ENCODE results near the gene SMIM12. TPM values are rescaled to one million over a fixed set of nuclear protein-coding genes. Genes with fewer than 3 reads are reported as not detected.
"Not testable (repeated sequence)": the region's sequence is repeated elsewhere in the genome, so short reads cannot be mapped to it uniquely, and the experiment has no call there.

SMIM12 gene
- total RNA-seq, 1 experiment from 2014 or later, result 35.8 TPM

DNA sequence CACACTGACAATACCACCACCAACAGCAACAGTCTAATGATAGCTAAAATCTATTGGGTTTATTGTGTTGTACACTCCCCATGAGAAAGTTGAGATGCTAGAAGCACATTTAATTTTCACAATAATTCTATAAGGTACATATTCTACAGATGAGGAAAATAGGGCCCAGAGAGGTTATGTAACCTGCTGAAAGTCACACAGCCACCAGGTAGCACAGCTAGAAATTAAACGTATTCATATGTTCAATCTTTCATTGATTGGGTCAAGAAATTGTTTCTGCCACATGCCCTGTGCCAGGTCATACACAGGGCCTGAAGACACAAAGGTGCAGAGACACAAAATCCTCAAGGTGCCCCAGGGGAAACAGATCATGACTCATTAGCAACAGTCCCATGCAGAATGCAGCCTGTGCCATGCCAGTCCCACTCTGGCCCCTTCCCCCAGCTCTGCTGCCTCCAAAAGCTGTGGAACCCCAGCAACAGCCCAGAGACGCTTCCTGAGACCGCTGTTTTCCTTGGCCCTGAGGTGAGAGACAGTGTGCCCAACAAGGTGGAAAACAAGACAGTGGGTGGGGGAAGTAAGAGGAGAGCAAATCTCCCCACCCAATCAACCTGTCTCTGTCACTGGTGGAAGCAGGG is 34.6 kb downstream of the SMIM12 start:
- Mint-ChIP-seq H3K4me3 (ENCODE audit: low read depth, unreplicated experiment) (no peak overlapping the region), H3K27ac (ENCODE audit: unreplicated experiment) (no peak overlapping the region), H3K4me1 (ENCODE audit: low read depth, unreplicated experiment) (peaks cover 8% of the 10 kb centered on the region), H3K36me3 (ENCODE audit: insufficient read depth, unreplicated experiment) (no peaks in the 10 kb centered on the region), H3K9me3 (ENCODE audit: low read depth, unreplicated experiment) (no peaks in the 10 kb centered on the region), H3K27me3 (ENCODE audit: unreplicated experiment) (no peaks in the 10 kb centered on the region)
- CTCF ChIA-PET, result interaction anchor here (0.6 kb wide), 1 partner anchor 102 kb away, joined by 7 read pairs; no protein-coding TSS in a partner anchor
- no peak for DNase-seq
- intact Hi-C loops (cut with micrococcal nuclease; ENCODE audit: unreplicated experiment), result no loop called here
- no TSS peak for BruUV-seq (replicated peaks)
- TF ChIP-seq, protein P1, sequence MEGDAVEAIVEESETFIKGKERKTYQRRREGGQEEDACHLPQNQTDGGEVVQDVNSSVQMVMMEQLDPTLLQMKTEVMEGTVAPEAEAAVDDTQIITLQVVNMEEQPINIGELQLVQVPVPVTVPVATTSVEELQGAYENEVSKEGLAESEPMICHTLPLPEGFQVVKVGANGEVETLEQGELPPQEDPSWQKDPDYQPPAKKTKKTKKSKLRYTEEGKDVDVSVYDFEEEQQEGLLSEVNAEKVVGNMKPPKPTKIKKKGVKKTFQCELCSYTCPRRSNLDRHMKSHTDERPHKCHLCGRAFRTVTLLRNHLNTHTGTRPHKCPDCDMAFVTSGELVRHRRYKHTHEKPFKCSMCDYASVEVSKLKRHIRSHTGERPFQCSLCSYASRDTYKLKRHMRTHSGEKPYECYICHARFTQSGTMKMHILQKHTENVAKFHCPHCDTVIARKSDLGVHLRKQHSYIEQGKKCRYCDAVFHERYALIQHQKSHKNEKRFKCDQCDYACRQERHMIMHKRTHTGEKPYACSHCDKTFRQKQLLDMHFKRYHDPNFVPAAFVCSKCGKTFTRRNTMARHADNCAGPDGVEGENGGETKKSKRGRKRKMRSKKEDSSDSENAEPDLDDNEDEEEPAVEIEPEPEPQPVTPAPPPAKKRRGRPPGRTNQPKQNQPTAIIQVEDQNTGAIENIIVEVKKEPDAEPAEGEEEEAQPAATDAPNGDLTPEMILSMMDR (IDR thresholded peaks at IDR 0.05; ENCODE audit: unreplicated experiment), result no peak

DNA sequence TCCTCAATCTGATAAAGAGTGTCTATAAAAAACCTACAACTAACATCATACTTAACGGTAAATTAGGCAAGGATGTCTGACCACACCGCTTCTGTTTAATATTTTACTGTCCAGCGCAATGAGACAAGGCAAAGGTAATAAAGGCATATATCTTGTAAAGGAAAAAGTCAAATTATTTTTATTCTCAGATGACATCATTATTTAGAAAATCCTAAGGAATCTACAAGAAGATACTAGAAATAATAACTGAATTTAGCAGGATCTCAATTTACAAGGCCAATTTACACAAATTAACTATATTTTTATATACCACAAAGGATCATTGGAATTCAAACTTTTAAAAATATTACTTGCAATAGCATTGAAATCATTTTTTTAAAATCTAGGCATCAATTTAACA is 37.3 kb downstream of the SMIM12 start:
- no TSS peak for BruUV-seq (replicated peaks)
- peaks cover 8% of the 10 kb centered on the region for H3K4me1 Mint-ChIP-seq (ENCODE audit: low read depth, unreplicated experiment)
- TF ChIP-seq, protein P1 (IDR thresholded peaks at IDR 0.05; ENCODE audit: unreplicated experiment), result no peak
- no peak overlapping the region for H3K4me3 Mint-ChIP-seq (ENCODE audit: low read depth, unreplicated experiment)
- H3K9me3 Mint-ChIP-seq (ENCODE audit: low read depth, unreplicated experiment), result no peaks in the 10 kb centered on the region
- H3K36me3 Mint-ChIP-seq (ENCODE audit: insufficient read depth, unreplicated experiment), result no peaks in the 10 kb centered on the region
- no peak overlapping the region for H3K27ac Mint-ChIP-seq (ENCODE audit: unreplicated experiment)
- intact Hi-C loops (cut with micrococcal nuclease; ENCODE audit: unreplicated experiment), result no loop called here
- CTCF ChIA-PET, result no interaction called here
- H3K27me3 Mint-ChIP-seq (ENCODE audit: unreplicated experiment), result no peaks in the 10 kb centered on the region
- no peak for DNase-seq

DNA sequence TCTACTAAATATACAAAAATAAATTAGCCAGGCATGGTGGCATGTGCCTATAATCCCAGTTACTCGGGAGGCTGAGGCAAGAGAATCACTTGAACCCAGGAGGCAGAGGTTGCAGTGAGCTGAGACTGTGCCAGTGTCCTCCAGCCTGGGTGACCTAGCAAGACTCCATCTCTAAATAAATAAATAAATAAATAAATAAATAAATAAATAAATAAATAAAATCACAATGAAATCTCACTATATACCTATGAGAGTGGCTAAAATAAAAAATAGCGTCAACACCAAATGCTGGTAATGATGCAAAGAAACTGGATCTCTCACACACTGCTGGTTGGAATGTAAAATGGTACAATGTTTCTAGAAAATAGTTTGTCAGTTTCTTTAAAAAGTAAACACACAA is 40.7 kb downstream of the SMIM12 start:
- not testable (repeated sequence) for BruUV-seq (replicated peaks); H3K4me3 Mint-ChIP-seq (ENCODE audit: low read depth, unreplicated experiment)

DNA sequence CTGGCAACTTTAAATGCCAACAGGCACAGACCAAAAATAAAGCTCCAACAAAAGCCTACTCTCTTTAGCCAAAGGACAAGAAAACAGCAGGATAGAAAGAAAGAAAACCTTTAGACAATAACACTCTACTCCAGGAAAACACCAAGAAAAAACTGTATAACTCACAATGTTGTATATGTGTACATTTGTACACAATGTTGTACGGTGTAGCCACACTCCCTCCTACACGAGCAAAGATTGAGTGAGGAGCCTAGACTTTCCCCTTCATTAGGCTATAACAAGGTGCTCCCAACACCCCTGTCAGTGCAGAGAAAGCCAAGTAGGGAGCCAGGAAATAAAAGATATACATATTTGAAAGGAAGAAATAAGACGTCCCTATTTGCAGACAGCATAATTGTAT is 42.8 kb downstream of the SMIM12 start:
- no peaks in the 10 kb centered on the region for H3K36me3 Mint-ChIP-seq (ENCODE audit: insufficient read depth, unreplicated experiment)
- intact Hi-C loops (cut with micrococcal nuclease; ENCODE audit: unreplicated experiment), result no loop called here
- BruUV-seq (replicated peaks), result no TSS peak
- no peaks in the 10 kb centered on the region for H3K4me1 Mint-ChIP-seq (ENCODE audit: low read depth, unreplicated experiment)
- no peak for DNase-seq
- no peak overlapping the region for H3K4me3 Mint-ChIP-seq (ENCODE audit: low read depth, unreplicated experiment)
- no peaks in the 10 kb centered on the region for H3K9me3 Mint-ChIP-seq (ENCODE audit: low read depth, unreplicated experiment)
- CTCF ChIA-PET, result no interaction called here
- no peaks in the 10 kb centered on the region for H3K27me3 Mint-ChIP-seq (ENCODE audit: unreplicated experiment)
- no peak overlapping the region for H3K27ac Mint-ChIP-seq (ENCODE audit: unreplicated experiment)
- TF ChIP-seq, protein P1 (IDR thresholded peaks at IDR 0.05; ENCODE audit: unreplicated experiment), result no peak

More for the DNA sequence above, 40.7 kb downstream of the SMIM12 start:
- H3K9me3 Mint-ChIP-seq (ENCODE audit: low read depth, unreplicated experiment); CTCF ChIA-PET; H3K4me1 Mint-ChIP-seq (ENCODE audit: low read depth, unreplicated experiment); DNase-seq; H3K36me3 Mint-ChIP-seq (ENCODE audit: insufficient read depth, unreplicated experiment); H3K27ac Mint-ChIP-seq (ENCODE audit: unreplicated experiment); H3K27me3 Mint-ChIP-seq (ENCODE audit: unreplicated experiment); intact Hi-C loops (cut with micrococcal nuclease; ENCODE audit: unreplicated experiment): not testable (repeated sequence)

DNA sequence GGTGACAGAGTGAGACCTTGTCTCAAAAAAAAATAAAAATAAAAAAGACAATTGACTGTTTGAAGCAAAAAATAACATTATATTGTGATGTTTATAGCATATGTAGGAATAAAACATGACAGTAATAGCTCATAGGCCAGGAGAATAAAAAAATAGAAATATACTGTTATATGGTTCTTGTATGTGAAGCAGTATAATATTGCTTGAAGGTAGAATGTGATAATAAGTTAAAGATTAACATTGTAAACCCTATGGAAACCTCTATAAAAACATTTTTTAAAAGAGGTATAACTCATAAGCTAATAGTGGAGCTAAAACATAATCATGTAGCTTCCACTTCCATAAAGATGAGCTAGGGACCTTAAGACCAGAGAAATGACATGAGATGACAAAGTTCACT is 43.2 kb downstream of the SMIM12 start:
- no peak overlapping the region for H3K27ac Mint-ChIP-seq (ENCODE audit: unreplicated experiment)
- TF ChIP-seq, protein P1 (IDR thresholded peaks at IDR 0.05; ENCODE audit: unreplicated experiment), result no peak
- DNase-seq, result no peak
- CTCF ChIA-PET, result no interaction called here
- no peak overlapping the region for H3K4me3 Mint-ChIP-seq (ENCODE audit: low read depth, unreplicated experiment)
- H3K9me3 Mint-ChIP-seq (ENCODE audit: low read depth, unreplicated experiment), result no peaks in the 10 kb centered on the region
- H3K36me3 Mint-ChIP-seq (ENCODE audit: insufficient read depth, unreplicated experiment), result no peaks in the 10 kb centered on the region
- intact Hi-C loops (cut with micrococcal nuclease; ENCODE audit: unreplicated experiment), result no loop called here
- BruUV-seq (replicated peaks), result no TSS peak
- H3K27me3 Mint-ChIP-seq (ENCODE audit: unreplicated experiment), result no peaks in the 10 kb centered on the region
- no peaks in the 10 kb centered on the region for H3K4me1 Mint-ChIP-seq (ENCODE audit: low read depth, unreplicated experiment)

DNA sequence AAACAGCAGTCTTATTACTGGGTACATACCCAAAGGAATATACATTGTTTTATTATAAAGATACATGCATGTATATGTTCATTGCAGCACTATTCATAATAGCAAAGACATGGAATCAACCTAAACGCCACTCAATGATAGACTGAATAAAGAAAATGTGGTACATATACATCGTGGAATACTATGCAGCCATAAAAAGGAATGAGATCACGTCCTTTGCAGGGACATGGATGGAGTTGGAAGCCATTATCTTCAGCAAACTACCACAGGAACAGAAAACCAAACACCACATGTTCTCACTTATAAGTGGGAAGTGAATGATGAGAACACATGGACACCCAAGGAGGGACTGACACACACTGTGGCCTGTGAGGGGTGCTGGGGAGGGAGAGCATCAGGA is 48.8 kb downstream of the SMIM12 start:
- H3K27ac Mint-ChIP-seq (ENCODE audit: unreplicated experiment); H3K4me3 Mint-ChIP-seq (ENCODE audit: low read depth, unreplicated experiment); intact Hi-C loops (cut with micrococcal nuclease; ENCODE audit: unreplicated experiment); H3K36me3 Mint-ChIP-seq (ENCODE audit: insufficient read depth, unreplicated experiment); BruUV-seq (replicated peaks); CTCF ChIA-PET; DNase-seq; H3K27me3 Mint-ChIP-seq (ENCODE audit: unreplicated experiment); H3K9me3 Mint-ChIP-seq (ENCODE audit: low read depth, unreplicated experiment): not testable (repeated sequence)
- H3K4me1 Mint-ChIP-seq (ENCODE audit: low read depth, unreplicated experiment), result peaks cover 17% of the 10 kb centered on the region

Data from Calu3 (cell line).